Stimulated activated CD8-positive, alpha-beta memory T cell treated with anti-CD3 and anti-CD28 coated beads, Interleukin-15, amount 100 ng/mL, for 24 hours (primary cell): Measurements from ENCODE around the gene ZNF630.
"Not testable (repeated sequence)": the region's sequence is repeated elsewhere in the genome, so short reads cannot be mapped to it uniquely, and the experiment has no call there.

ENCODE experiments used
- DNase-seq: peaks from one replicate; pipeline ENCODE4 v3.0.0-alpha.2; 2020; ENCODE audit warnings: low read depth

ZNF630 gene

DNA sequence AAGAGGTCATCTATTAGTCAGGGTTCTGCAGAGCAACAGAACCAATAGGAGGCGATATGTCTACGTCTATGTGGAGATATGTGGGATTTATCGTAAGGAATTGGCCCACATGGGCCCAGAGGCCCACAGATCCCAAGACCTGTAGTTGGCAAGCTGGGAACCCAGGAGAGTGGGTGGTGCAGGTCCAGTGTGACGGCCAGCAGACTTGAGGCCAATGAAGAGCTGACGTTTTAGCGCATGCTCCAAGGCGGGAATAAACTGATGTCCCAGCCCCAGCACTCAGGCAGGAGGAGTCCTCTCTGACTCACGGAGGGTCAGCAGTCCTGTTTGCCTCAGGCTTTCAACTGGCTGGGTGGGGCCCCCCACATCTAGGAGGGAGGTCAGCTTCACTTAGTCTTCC, 43.3 kb downstream of the ZNF630 start:
- DNase-seq, result no peak

DNA sequence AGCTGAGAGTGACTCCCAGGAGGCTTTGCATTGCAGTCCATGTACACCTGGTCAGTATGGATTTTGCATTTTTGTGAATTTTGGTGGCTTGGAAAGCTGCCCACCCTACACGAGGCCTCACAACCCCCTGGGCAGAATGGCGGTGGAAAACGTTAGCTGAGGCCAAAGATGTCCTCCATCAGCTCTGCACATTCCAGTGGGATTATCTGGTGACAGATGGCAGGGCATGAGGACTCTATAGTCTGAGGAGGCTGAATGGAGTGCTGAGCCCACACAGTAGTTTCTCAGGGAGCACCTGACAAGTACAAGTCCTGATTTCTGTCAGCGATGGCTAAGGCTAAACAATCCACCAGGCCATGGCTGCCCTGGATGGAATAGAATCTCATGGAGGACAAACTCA, 43.9 kb downstream of the ZNF630 start:
- DNase-seq, result not testable (repeated sequence)

DNA sequence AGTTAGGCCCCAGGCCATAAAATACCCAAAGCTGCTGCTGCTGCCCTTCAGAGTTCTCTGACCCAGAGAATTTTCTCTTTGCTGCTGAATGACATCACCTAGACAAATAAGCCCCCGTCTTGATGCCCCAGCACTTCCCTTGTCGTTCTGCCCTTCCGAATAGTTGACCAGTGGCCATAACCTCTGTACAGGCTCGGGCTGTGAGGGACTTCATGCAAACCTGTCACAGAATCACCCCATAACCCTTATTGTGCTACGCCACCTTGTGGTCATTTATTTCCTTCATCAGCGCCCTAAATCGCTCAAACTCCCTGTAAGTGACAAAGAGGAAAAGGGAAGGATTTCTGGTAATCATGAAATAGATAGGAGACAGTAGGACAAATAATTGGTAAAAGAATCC, 45.9 kb downstream of the ZNF630 start:
- DNase-seq, result no peak

DNA sequence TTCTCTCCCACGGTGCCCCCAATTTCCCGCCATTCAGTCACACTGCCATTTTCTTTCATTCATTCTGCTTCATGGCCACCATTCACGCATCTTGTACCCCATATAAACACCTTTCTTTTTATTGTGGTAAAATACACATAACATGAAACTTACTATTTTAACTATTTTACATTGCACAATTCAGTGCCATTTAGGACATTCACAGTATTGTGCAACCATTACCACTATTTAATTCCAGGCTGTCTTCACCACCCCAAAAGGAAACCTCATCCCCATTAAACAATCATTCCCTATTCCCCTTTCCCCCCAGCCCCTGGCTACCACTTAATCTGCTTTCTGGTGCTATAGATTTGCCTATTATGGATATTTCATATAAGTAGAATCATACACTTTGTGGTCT, 48.7 kb downstream of the ZNF630 start:
- no peak for DNase-seq

DNA sequence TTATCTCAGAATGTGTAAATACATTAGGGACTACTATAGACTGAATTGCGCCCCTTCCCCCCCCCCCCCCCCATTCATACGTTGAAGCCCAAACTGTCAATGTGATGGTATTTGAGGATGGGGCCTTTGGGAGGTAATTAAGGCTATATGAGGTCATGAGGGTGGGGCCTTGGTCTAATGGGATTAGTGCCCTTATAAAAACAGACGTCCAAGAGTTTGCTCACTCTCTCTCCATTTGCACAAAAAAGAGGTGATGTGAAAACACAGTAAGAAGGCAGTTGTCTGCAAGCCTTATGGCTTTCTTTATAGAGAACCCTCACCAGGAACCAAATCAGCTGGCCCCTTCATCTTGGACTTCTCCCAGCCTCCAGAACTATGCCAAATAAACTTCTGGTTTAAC, 49.3 kb downstream of the ZNF630 start:
- no peak for DNase-seq

DNA sequence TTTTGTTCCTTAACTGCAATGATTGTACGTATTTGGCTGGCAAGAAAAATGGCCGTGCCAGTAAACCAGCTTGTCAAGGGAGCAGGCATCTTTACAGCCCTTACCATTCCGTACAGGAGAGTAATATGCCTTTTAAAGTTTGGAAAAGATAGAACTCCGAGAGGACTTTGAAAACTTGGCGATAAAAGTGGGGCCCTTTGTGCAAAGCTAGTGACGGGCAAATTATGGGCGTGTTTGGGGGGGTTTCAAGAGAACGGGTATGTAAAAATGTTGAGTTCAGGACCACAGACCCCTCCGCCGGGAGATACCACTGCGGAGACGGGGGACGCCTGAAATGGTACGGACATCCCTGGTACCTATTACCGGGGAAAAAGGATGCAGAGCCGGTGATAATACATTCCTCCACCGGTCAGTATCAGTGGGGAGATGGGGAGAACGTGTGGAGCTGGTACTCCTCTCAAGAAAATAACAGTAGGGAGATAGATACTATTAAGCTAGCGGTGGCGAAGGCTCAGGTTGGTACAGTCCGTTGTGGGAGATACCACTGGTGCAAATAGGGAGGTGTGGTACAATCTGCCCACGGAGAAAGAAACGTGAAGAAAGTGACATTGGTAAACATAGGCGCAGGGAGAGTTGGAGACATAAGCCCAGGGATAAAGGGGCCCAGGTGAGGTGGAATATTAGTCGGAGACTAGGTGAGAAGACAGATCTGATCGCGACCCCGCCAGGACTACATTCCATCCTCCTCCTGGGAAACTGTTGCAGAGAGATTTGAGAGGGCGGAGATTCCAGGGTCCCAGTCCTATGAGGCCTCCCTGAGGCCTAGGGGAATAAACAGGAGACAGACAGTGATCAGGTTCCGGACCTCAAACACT, 50.2 kb downstream of the ZNF630 start:
- DNase-seq, result no peak

DNA sequence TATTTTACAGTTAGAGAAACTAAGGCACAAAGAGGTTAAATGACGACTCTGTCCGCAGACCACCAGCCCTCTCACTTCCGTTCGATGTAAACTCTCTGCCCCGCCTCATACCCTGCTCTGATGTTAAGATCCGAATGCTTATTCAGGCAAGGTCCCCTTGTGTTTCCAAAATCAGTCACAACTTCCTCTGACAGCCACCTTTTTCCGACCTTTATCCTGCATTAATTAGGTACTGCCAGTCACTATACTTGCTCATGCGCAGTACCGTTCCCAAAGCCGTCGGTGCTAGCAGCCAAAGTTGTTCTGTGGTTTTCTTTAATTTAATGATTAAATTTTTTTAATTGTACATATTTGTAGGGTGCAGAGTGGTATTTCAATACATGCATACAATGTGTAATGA, 51.0 kb downstream of the ZNF630 start:
- not testable (repeated sequence) for DNase-seq

DNA sequence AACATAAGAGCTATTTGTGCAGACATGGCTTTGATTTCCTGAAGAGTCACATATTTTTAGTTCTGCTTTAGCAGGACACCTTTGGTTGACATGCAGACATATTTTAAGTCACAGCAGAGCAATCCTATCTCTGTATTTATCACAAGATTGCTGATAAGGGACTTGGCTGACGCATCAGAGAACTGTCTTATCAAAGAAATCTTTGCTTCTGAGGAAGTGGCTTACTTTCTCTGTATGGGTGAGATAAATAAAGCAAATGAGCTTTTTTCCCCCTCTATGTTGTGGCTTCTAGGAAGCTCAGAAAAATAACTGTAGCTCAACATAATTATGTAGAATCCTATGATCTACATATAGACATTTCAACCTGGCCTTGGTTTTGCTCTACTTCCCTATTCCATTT, 51.5 kb downstream of the ZNF630 start:
- not testable (repeated sequence) for DNase-seq

DNA sequence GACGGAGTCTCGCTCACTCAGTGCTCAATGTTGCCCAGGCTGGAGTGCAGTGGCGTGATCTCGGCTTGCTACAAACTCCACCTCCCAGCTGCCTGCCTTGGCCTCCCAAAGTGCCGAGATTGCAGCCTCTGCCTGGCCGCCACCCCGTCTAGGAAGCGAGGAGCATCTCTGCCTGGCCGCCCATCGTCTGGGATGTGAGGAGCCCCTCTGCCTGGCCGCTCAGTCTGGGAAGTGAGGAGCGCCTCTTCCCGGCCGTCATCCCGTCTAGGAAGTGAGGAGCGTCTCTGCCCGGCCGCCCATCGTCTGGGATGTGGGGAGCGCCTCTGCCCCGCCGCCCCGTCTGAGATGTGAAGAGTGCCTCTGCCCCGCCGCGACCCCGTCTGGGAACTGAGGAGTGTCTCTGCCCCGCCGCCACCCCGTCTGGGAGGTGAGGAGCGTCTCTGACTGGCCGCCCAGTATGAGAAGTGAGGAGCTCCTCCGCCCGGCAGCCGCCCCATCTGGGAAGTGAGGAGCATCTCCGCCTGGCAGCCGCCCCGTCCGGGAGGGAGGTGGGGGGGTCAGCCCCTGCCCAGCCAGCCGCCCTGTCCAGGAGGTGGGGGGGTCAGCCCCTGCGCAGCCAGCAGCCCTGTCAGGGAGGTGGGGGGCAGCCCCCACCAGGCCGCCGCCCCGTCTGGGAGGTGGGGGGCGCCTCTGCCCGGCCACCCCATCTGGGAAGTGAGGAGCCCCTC, 54.7 kb downstream of the ZNF630 start:
- not testable (repeated sequence) for DNase-seq

DNA sequence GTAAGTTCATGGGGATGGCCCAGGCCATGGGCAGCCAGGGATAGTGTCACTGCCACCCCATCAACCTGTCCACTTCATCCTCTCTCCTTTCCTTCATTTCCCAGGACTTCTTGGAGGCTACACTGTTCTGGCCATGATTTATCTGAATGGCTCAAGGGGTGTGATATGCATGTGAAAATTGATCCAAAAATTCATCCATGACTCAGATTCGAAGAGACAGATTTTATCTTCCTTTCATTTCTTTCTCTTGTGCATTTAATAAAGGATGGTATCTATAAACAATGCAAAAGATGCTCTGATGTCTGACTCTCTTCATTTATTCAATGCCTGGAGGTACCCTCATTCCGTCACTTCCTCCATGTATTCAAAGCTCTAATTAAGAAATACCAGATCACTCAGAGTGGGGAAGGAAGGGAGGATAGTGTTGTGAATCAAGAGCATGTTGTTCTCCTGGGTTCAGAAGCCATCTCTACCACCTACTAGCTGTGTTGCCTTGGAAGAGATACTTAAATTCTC, 61.9 kb downstream of the ZNF630 start:
- not testable (repeated sequence) for DNase-seq
